Hepatocyte (in vitro differentiated cells): ENCODE data around the gene CMTM4.
A peak's percentile ranks its signal among the peaks of the same experiment; 100 is the strongest.

Experiments used
- CTCF ChIP-seq: fragments of 200-600 bp; sonication (generic); IDR thresholded peaks from 2 replicates; pipeline ENCODE4 v1.5.1; 2016; ENCODE audit warnings: antibody characterized with exemption, mild to moderate bottlenecking; ENCODE audit not compliant: poor library complexity
- EZH2 ChIP-seq: fragments of 200-600 bp; sonication (generic); IDR thresholded peaks from 2 replicates; pipeline ENCODE4 v1.6.1; 2016; ENCODE audit warnings: antibody characterized with exemption, mild to moderate bottlenecking, borderline replicate concordance
- EZH2phosphoT487 ChIP-seq: fragments of 200-600 bp; sonication (generic); IDR thresholded peaks from one replicate; pipeline ENCODE4 v1.6.1; 2018; ENCODE audit warnings: antibody characterized with exemption, mild to moderate bottlenecking, low read depth, moderate library complexity; ENCODE audit not compliant: unreplicated experiment, severe bottlenecking

DNA sequence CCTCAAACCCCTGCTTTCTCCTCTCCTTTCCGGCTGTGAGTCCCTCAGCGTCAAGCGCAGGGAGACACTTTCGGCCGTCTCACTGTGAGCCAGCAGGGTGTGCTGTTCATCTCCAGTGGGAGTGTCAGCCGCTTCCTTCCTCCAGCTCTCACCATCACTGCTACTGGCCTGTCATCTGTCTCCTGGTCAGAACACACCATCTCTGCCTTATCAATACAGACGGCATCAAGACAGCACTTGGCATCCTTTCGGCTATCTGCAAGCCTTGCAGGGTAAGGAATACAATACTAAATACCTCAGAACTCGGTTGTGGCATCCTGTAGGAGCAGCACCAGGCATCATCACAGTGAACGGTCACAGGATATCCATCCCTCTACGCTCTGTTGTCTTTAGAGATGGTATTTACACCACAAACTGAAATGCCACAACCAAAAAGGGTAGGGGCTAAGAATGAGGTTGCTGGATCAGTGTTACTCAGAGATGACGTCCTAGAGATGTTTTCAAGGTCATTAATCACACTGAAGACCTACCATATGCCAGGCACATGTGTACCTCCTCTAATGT is 20.7 kb upstream of the CMTM4 start:
- peak; percentile 51 for TF ChIP-seq CTCF
- no peak for TF ChIP-seq EZH2
- TF ChIP-seq EZH2phosphoT487: no peak
